Stimulated activated CD8-positive, alpha-beta memory T cell treated with anti-CD3 and anti-CD28 coated beads, Interleukin-4, amount 100 ng/mL, for 48 hours (primary cell): ENCODE results near the gene TEKT2.

Experiments
- DNase-seq: peaks from one replicate; pipeline ENCODE4 v3.0.0-alpha.2; 2020

TEKT2 gene

GRCh38 chr1:36083635-36084496 lies at the start of gene TEKT2:
Gene TEKT2 (plus strand): TSS chr1:36084094. CDS start chr1:36084922, 828 bp downstream.
- DNase-seq: no peak

GRCh38 chr1:36034692-36035091 lies 49.2 kb upstream of the TEKT2 start:
- no peak for DNase-seq

GRCh38 chr1:36035154-36035553 lies 48.7 kb upstream of the TEKT2 start:
- no peak for DNase-seq

- no peak for DNase-seq
Measured at GRCh38 chr1:36040238-36040637, 43.7 kb upstream of the TEKT2 start.

- DNase-seq: no peak
Measured at GRCh38 chr1:36051821-36052220, 32.1 kb upstream of the TEKT2 start.

- DNase-seq: no peak
Measured at GRCh38 chr1:36053978-36054377, 29.9 kb upstream of the TEKT2 start.

GRCh38 chr1:36055706-36056105 lies 28.2 kb upstream of the TEKT2 start:
- DNase-seq: no peak

- no peak for DNase-seq
Measured at GRCh38 chr1:36062315-36062714, 21.6 kb upstream of the TEKT2 start.

- no peak for DNase-seq
Measured at GRCh38 chr1:36067871-36068270, 16.0 kb upstream of the TEKT2 start.

- DNase-seq: no peak
Measured at GRCh38 chr1:36068866-36069265, 15.0 kb upstream of the TEKT2 start.

- DNase-seq: no peak
Measured at GRCh38 chr1:36070349-36070748, 13.5 kb upstream of the TEKT2 start.

- no peak for DNase-seq
Measured at GRCh38 chr1:36076979-36077573, 6.8 kb upstream of the TEKT2 start.

GRCh38 chr1:36080236-36080635 lies 3.7 kb upstream of the TEKT2 start:
- no peak for DNase-seq

GRCh38 chr1:36080801-36081200 lies 3.1 kb upstream of the TEKT2 start:
- DNase-seq: no peak

GRCh38 chr1:36081926-36082485 lies 1.9 kb upstream of the TEKT2 start:
- no peak for DNase-seq

GRCh38 chr1:36083219-36083618 lies 675 bp upstream of the TEKT2 start:
- no peak for DNase-seq

GRCh38 chr1:36084497-36085115 lies 712 bp downstream of the TEKT2 start:
- no peak for DNase-seq

- DNase-seq: no peak
Measured at GRCh38 chr1:36085126-36085525, 1.2 kb downstream of the TEKT2 start.

- no peak for DNase-seq
Measured at GRCh38 chr1:36085686-36086526, 2.0 kb downstream of the TEKT2 start.

GRCh38 chr1:36086529-36087232 lies 2.8 kb downstream of the TEKT2 start:
- no peak for DNase-seq

- DNase-seq: no peak
Measured at GRCh38 chr1:36087233-36088123, 3.6 kb downstream of the TEKT2 start.
